Neural progenitor cell (in vitro differentiated cells): ENCODE results near the gene TSGA10.

ENCODE experiments used
- EZH2 ChIP-seq: fragments of 200-600 bp; sonication (generic); IDR thresholded peaks from 2 replicates; pipeline ENCODE4 v1.6.1; 2017; ENCODE audit warnings: antibody characterized with exemption, mild to moderate bottlenecking, moderate library complexity
- TF ChIP-seq, protein P1 (sequence below): fragments of 200-600 bp; sonication (generic); IDR thresholded peaks from 2 replicates; pipeline ENCODE4 v1.5.1; 2017; ENCODE audit warnings: antibody characterized with exemption, mild to moderate bottlenecking

DNA sequence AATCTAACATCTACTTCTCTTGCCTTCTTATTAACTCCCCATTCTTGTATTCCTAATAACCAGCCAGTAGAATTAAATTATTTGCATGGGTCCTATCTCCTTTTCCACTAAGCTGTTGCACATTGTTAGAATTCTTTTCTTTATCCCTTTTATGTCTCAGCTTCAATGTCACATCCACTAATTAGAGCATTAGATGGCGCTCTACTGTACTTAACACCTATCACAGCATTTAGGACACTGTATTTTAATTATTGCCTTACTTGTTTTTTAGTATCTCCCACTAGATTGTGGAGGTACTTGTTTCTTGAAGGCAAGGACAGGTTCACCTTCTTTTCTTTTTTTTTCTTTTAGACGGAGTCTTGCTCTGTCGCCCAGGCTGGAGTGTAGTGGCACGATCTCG lies 3.9 kb upstream of the TSGA10 start:
- TF ChIP-seq EZH2, result no peak
- TF ChIP-seq, protein P1, sequence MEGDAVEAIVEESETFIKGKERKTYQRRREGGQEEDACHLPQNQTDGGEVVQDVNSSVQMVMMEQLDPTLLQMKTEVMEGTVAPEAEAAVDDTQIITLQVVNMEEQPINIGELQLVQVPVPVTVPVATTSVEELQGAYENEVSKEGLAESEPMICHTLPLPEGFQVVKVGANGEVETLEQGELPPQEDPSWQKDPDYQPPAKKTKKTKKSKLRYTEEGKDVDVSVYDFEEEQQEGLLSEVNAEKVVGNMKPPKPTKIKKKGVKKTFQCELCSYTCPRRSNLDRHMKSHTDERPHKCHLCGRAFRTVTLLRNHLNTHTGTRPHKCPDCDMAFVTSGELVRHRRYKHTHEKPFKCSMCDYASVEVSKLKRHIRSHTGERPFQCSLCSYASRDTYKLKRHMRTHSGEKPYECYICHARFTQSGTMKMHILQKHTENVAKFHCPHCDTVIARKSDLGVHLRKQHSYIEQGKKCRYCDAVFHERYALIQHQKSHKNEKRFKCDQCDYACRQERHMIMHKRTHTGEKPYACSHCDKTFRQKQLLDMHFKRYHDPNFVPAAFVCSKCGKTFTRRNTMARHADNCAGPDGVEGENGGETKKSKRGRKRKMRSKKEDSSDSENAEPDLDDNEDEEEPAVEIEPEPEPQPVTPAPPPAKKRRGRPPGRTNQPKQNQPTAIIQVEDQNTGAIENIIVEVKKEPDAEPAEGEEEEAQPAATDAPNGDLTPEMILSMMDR, result no peak
